Thyroid gland (tissue), 4 donors: ENCODE results near the gene HIVEP2. TPM values are rescaled to one million over a fixed set of nuclear protein-coding genes. Genes with fewer than 3 reads are reported as not detected.
A peak's percentile ranks its signal among the peaks of the same experiment; 100 is the strongest.

Experiments used
- DNase-seq, 2 donors: peaks; one replicate each; pipeline ENCODE4 v3.0.0-alpha.2; 2019
- H3K27ac ChIP-seq, 3 donors: fragments of 200-600 bp; sonication (generic); 1 replicate in 2 of 3; 2 replicates in 1 of 3; pipeline ENCODE4 v1.5.1; 2016 to 2019; ENCODE audit warnings: mild to moderate bottlenecking in 1 of 3, moderate library complexity in 1 of 3
- H3K27me3 ChIP-seq: fragments of 200-600 bp; sonication (generic); one replicate; pipeline ENCODE4 v1.5.1; 2019
- H3K36me3 ChIP-seq, 2 donors: fragments of 200-600 bp; sonication (generic); one replicate each; pipeline ENCODE4 v1.5.1; 2016 to 2019
- H3K4me1 ChIP-seq, 2 donors: fragments of 200-600 bp; sonication (generic); one replicate each; pipeline ENCODE4 v1.5.1; 2017 to 2019
- H3K4me3 ChIP-seq, 3 donors: fragments of 200-600 bp; sonication (generic); replicated peaks in 1 of 3; 1 replicate in 2 of 3; 2 replicates in 1 of 3; pipeline ENCODE4 v1.5.1; 2016; ENCODE audit warnings: mild to moderate bottlenecking in 1 of 3
- H3K9me3 ChIP-seq: fragments of 200-600 bp; sonication (generic); one replicate; pipeline ENCODE4 v1.5.1; 2017
- POLR2A ChIP-seq, 2 donors: fragments of 450-650 bp; IDR thresholded peaks; one replicate each; pipeline ENCODE4 v1.6.1; 2017; ENCODE audit warnings: antibody characterized with exemption in 2 of 2, mild to moderate bottlenecking in 2 of 2, moderate library complexity in 1 of 2
- WGBS, 2 donors: methylation state at CpG; one replicate each; pipeline ENCODE4 v1.1.5; 2017; 5-methylcytosine and 5-hydroxymethylcytosine counted together
- intact Hi-C: fragments of 100-400 bp; cut with DNase I; formaldehyde crosslinking; loops from one replicate; pipeline ENCODE4 v1.15.1; 2023
- total RNA-seq, 4 donors: library from RNA; depleted of rRNA; stranded (reverse); fragments of >200 nt; gene quantifications; one replicate each; pipeline ENCODE4 v1.2.3, GENCODE V29; 2016
- TF ChIP-seq, protein P1 (sequence below), 6 experiments: fragments of 200-600 bp in 3 of 6; fragments of 450-650 bp in 3 of 6; sonication (generic) in 3 of 6; IDR thresholded peaks; one replicate each; pipeline ENCODE4 v1.5.1; 2016 to 2019; ENCODE audit warnings: antibody characterized with exemption in 6 of 6, mild to moderate bottlenecking in 2 of 6, inconsistent platforms in 1 of 6, moderate library complexity in 1 of 6

Gene HIVEP2
- total RNA-seq, 4 donors from 2014 or later, result 23.3 to 41.8 (median 26.4) TPM

DNA sequence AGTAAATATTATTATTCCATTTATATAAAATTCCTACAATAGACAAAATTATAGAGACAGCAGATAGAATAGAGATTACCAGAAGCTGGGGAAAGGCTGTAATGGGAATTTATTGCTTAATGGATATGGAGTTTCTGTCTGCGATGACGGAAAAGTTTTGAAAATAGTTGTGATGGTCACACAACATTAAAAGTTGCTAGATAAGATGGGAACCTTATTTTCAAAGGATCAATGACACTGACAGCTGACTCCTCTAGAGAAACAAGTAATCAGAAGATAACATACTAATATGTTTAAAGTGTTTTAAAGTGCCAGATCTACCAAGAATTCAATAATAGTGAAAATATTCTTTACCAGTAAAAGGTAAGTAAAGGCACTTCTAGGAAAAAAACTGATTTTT, 236.3 kb downstream of the HIVEP2 start:
- H3K36me3 ChIP-seq, result no peaks in the 10 kb centered on the region
- TF ChIP-seq POLR2A (IDR thresholded peaks at IDR 0.05), result no peak
- TF ChIP-seq, protein P1, sequence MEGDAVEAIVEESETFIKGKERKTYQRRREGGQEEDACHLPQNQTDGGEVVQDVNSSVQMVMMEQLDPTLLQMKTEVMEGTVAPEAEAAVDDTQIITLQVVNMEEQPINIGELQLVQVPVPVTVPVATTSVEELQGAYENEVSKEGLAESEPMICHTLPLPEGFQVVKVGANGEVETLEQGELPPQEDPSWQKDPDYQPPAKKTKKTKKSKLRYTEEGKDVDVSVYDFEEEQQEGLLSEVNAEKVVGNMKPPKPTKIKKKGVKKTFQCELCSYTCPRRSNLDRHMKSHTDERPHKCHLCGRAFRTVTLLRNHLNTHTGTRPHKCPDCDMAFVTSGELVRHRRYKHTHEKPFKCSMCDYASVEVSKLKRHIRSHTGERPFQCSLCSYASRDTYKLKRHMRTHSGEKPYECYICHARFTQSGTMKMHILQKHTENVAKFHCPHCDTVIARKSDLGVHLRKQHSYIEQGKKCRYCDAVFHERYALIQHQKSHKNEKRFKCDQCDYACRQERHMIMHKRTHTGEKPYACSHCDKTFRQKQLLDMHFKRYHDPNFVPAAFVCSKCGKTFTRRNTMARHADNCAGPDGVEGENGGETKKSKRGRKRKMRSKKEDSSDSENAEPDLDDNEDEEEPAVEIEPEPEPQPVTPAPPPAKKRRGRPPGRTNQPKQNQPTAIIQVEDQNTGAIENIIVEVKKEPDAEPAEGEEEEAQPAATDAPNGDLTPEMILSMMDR (IDR thresholded peaks at IDR 0.05), result no peak
- no peaks in the 10 kb centered on the region for H3K27me3 ChIP-seq
- intact Hi-C loops, result no loop called here
- H3K4me3 ChIP-seq, result no peak overlapping the region
- no peak overlapping the region for H3K27ac ChIP-seq
- DNase-seq, result no peak
- H3K9me3 ChIP-seq, result no peaks in the 10 kb centered on the region
- WGBS, 2 donors, result 93 to 97% methylated on average over 2 of the region's 2 CpGs
- H3K4me1 ChIP-seq, result no peaks in the 10 kb centered on the region

DNA sequence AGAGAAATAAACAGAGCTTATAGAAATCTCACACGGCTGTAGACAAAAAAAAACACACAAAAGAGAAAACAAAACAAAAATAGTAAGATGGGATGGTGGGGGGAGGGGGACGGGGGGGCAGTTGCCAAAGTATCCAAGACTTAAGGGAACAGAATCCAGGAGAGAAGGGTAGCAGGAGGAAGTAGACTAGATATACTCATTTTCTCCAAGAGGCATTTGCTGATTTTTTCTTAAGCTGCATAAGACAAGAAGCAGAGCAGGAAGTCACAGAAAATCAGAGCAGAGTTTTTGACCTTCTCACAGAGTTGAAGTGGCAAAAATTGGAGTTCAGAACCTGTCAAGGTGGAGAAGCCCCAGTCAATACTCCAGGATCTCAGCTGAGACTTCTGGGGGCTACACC, 237.7 kb downstream of the HIVEP2 start:
- intact Hi-C loops, result no loop called here
- Histone ChIP-seq H3K27me3 (no peaks in the 10 kb centered on the region), H3K4me3 (no peak overlapping the region), H3K9me3 (no peaks in the 10 kb centered on the region), H3K36me3 (no peaks in the 10 kb centered on the region), H3K4me1 (no peaks in the 10 kb centered on the region), H3K27ac (no peak overlapping the region)
- TF ChIP-seq, protein P1 (IDR thresholded peaks at IDR 0.05), result no peak
- no peak for TF ChIP-seq POLR2A (IDR thresholded peaks at IDR 0.05)
- 22 to 43% methylated on average over 2 of the region's 2 CpGs for WGBS, 2 donors
- DNase-seq, result no peak

DNA sequence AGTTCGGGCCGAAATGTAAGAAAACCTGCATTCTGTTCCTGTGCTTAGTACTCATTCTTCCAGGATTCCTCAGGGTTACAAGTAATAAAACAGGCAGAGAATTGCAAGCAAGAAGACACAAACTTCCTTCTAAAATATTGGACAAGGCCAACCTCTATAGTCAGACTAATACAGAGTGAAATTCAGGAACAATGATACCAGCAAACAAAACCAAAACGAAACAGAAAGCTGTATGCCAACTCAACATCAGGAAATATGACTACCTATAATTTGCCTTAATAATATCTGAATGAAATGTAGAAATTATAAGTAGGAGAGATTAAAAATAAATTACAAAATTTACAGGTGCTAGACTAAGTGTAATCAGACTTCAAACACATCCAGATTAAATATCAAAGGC, 238.8 kb downstream of the HIVEP2 start:
- Histone ChIP-seq H3K4me3 (no peak overlapping the region), H3K4me1 (no peaks in the 10 kb centered on the region), H3K27ac (no peak overlapping the region), H3K9me3 (no peaks in the 10 kb centered on the region), H3K36me3 (no peaks in the 10 kb centered on the region), H3K27me3 (no peaks in the 10 kb centered on the region)
- WGBS, 2 donors, result 86 to 92% methylated on average over 3 of the region's 3 CpGs
- intact Hi-C loops, result no loop called here
- DNase-seq, result no peak
- TF ChIP-seq POLR2A (IDR thresholded peaks at IDR 0.05), result no peak
- TF ChIP-seq, protein P1 (IDR thresholded peaks at IDR 0.05), result no peak

DNA sequence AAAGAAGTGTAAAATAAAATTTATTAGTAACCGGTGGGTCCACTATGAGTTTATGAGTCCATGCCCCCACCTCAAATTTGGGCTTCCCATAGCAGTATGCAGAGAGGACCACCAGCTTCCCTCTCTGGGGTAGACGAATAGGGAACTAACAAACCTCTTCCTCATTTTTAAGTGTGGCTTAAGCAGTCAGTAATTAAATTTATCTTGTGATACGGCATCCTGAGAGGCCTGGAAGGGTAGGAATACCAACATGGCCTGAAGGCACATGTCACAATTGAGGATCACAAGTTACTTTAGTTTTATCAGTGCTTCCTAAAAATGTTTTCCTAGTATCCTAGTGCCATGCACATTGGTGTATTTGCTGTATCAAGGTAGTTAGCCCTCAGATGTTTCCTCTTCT, 239.9 kb downstream of the HIVEP2 start:
- DNase-seq, result no peak
- Histone ChIP-seq H3K4me3 (no peak overlapping the region), H3K27me3 (no peaks in the 10 kb centered on the region), H3K9me3 (no peaks in the 10 kb centered on the region), H3K4me1 (no peaks in the 10 kb centered on the region), H3K36me3 (no peaks in the 10 kb centered on the region), H3K27ac (no peak overlapping the region)
- TF ChIP-seq POLR2A (IDR thresholded peaks at IDR 0.05), result no peak
- TF ChIP-seq, protein P1 (IDR thresholded peaks at IDR 0.05), result no peak
- 91 to 93% methylated on average over 3 of the region's 3 CpGs for whole genome bisulfite sequencing, 2 donors
- intact Hi-C loops, result no loop called here

DNA sequence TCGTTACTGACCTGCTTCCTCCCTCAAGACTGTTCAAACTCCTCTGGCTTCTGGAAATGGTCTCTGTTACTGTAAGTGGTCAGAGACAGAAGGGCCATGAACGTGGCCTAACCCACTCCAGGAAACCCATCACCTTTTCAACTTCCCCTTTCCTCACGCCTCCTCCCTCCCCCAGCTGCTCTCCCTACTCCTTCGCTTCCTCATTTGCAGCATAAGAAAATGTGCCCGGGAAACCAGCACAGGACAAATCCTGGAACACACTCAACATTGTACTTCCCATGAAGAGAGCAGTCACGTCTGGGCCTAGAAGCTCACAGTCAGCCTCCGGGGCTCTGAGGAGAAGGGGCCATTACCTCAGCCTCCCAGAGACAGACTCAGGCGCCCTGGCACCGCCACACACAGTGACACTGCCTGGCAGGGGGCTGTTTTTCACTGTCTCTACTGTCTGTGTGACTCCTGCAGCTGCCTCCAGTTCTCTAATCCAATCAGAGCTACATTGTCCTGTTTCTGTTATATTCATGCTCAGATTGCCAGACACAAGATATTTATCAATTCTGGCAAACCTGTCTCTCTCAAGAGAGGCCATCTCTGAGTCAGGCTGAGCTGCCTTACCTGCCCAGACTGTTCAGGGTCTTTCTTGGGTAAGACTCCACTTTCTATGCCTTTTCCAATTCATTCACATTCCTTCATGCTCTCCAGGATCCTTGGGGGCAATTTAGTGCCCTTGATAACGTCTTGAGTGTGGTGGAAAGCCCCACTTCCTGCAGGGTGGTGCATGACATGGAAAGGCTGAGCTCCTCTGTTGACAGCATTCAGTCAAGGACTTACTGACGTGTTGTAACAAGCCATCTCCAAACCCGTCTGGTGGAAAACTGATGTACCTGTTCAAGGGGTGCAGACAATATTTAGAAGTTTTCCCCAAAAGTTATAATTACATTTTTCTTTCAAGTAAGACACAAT, 242.2 kb downstream of the HIVEP2 start:
- DNase-seq, result peak in 1 of 2 donors; percentile 15

More for the DNA sequence above, 242.2 kb downstream of the HIVEP2 start:
- intact Hi-C loops, result no loop called here
- Histone ChIP-seq H3K36me3 (no peaks in the 10 kb centered on the region), H3K9me3 (no peaks in the 10 kb centered on the region), H3K4me1 (no peaks in the 10 kb centered on the region), H3K27ac (no peak overlapping the region), H3K27me3 (no peaks in the 10 kb centered on the region), H3K4me3 (no peak overlapping the region)
- 62 to 65% methylated on average over 12 of the region's 12 CpGs for WGBS, 2 donors
- TF ChIP-seq POLR2A (IDR thresholded peaks at IDR 0.05), result no peak
- TF ChIP-seq, protein P1 (IDR thresholded peaks at IDR 0.05), result no peak
